NCI-H1105 treated with DMSO at 0.1 percent for 48 hours (cell line): ENCODE measurements around the gene DCLK3.

Experiments used
- DNase-seq: peaks from one replicate; lab custom pipeline; 2025; lab: John Stamatoyannopoulos, UW

Gene DCLK3

GRCh38 chr3:36669764-36670163 lies 94.6 kb downstream of the DCLK3 start:
- no peak for DNase-seq

GRCh38 chr3:36666166-36666565 lies 98.2 kb downstream of the DCLK3 start:
- DNase-seq: no peak

DNA sequence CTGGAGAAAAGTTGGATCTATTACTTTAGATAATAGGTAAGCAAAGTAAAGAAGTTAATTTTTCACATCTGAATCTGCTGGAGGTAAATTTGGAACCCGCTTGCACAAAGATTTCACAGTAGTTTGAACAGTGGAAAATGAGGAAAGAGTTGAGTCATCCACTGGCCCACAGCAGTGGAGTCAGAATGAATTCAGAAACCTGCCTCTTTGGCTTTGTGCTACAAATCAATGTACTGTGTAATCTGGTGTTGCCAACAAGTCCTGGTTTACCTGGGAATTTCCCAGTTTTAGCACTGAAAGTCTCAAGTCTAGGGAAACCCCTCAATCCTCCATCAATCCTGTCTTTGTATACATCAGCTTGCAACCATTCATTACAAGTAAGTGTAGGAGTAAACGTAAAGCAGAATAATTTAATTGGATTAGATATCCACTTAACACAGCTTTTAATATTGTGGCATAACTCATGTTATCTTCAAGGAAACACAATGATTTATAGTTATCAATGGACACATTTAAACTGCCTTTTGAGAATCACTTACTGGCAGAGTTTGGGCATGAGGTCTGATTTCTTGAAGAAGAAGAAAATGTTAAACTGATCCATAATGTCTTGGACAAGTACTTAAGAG lies 100.6 kb downstream of the DCLK3 start:
- no peak for DNase-seq

DNA sequence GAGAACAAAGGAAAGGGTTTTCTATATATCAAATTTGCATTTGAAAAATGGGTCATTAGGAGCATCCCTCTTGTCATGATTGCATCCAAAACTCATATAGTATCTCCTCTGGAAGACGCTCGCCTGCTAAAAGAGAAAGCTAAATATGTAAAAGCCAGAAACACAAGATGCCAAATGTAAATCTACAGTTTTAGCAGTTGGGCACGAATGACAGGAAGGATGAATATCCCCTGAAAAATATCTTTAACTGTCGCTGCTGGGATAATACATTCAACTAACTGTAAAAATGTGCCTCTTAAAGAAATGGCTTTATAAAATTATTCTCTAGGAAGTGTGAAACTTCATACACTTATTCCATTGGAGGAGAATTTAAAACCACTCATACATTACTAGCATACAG lies 101.7 kb downstream of the DCLK3 start:
- no peak for DNase-seq
